GM20431 (cell line): ENCODE data around the gene UBE2O.

ENCODE experiments used
- in situ Hi-C: fragments of 300-500 bp; cut with MseI, MboI; formaldehyde crosslinking; loops from one replicate; pipeline ENCODE4 v1.15.0; 2020; ENCODE audit warnings: low sequenced_read_pairs; ENCODE audit not compliant: unreplicated experiment

Gene UBE2O

DNA sequence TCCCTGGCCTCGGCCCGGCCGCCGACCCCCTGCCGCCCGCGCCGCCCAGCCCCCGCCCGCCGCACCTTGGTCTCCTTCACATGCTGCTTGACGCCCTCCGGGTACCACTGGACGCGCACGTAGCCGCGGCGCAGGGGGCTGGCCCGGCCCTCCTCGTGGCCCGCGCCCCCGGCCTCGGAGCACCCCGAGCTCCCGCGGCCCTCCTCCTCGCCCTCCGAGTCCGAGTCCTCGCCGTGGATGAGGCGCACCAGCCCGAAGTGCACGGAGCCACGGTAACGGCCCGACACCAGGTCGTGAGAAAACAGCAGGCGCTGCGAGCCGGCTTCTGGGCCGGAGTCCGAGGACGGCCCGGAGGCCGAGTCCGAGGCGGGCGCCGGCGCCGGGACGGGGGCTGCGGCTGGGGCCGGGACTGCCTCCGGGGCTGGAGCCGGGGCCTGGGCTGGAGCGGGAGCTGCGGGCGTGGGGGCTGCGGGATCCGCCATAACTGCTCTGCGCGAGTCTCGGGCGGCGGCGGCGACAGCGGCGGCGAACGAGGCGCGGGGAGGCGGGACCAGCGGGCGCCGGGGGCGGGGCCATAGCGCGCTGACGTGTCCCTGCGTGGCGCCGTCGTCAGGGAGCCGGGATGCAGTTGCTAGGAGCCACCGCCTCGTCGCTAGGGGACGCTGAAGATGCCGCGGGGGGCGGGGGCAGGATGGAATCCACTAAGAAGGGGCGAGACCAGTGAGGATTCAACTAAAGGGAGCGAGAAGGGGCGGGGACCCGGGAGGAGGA lies at the start of gene UBE2O:
TSS of gene UBE2O (minus strand) at position 493 of the 771 bp plus-strand sequence. CDS start at position 482, 11 bp downstream.
- in situ Hi-C loops, result no loop called here

DNA sequence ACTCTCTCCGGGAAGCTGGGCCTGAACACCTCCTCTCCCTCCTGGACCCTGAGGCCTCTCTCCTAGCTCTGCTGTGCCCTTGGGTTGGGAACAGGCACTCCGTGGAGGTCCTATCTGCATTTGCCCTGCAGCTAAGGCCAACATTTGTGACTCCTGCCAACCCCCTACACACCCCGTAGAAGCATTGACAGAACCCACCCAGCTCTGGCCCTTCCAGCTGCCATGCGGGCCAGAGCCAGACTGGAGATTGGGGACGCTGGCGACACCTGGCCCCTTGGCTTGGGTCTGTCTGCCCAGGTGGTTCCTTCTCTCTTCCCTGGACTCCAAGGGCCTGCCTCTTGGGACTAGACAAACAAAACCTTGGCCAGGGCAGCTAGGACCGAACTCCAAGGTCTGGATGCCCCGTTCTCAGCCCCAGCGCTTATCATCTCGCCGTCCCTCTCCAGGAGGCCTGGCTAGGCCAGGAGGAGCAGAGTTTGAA lies 48.9 kb upstream of the UBE2O start:
- in situ Hi-C loops, result no loop called here

DNA sequence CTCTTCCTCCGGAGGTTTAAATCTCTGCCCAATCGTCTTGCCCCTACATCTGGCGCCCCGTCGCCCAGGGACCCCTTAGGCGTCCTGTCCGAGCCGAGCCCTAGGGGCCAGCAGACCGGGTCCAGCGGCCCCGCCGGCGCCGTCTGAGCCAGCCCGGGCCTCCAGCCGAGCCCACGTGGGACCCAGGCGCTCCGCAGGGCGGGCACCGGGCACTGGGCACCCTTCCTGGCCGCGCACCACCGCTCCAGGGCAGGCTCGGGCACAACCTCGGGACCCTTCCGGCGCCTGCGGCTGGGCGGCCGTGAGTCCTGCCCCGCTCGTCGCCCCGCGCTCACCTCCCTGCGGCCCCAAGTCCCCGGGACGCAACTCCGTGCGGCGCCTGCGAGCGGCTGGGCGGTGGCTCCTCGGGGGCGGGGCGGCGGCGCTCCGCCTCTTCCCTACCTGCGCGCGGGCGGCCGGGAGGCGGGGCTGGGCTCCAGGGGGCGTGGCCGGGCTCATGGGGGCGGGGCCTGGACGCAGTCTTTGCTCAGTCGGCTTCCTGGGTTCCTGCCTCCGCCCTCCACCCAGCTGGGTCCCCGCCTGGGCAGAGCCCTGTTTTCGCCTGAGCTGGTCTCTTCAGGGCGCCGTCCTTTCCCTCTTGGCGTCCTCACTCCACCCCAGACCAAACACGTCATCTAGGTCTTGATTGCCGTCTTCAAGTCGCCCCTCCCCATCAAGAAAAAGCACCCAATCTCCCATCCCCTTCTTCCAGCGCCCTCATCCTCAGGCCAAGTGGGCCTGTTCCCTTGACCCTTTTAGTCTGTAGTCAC lies 48.3 kb upstream of the UBE2O start, which contains the start of gene RHBDF2:
TSS of gene RHBDF2 (minus strand) at position 406 of the 809 bp plus-strand sequence. CDS start 19,899 bp downstream, outside the sequence.
- in situ Hi-C loops, result no loop called here

DNA sequence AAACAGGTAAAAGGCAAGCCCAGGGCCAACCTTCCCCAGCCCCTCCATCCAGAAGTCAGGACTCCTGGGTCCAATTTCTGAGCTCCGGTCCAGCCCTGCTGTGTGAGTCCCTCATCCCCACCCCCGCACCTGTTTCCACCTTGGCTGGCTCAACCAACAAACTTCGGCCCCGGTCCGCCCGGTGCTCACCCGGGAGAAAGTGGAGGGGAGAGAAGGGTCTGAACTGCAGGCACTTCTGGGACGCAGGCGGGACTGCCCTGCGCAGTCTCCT lies 47.7 kb upstream of the UBE2O start:
- in situ Hi-C loops, result no loop called here

DNA sequence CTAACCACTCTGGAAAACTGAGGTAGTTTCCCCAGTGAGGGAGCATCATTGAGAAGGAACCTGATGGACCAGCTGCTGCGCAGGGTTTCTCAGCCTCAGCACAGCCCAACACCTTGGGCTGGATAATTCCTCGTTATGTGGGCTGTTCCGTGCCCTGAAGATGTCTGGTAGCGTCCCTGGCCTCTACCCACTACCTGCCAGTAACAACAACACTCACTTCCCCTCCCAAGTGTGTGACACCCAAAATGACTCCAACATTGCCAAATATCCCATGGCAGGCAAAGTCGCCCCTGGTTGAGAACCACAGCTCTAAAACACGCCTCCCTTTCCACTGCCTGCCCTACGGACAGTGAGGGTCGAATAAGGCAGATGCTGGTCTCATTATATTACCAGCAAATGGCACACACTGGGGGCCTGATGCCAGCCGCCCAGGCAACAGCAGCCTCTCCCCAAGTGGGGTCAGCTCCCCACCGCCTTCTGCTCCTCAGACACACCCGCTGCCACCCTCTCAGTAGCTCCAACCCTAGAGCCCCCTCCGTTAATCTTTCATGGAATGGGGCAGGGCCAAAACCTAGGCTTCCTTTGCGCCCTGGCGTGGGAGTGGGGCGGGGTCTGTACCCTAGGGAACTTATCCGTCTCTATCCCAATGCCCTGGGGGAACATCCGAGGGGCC lies 47.3 kb upstream of the UBE2O start:
- in situ Hi-C loops, result no loop called here

DNA sequence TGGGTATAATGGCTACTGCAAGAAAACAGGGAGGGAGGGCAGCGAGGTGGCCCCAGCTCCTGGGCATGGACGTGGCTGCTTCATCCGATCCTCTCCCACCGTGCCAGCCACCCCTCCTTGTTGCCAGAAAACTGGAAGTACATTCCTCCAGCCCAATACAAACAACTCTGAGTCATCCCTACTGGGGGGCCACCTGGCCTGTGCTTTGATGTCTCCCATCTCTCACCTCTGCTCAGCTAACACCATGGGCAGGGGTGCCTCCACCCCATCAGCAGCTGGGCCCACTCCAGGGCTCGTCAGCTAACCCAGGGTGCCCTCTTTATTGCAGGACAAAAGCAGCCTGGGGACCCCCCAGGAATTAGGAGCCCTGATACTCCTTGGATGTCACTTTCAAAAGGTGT lies 46.3 kb upstream of the UBE2O start:
- in situ Hi-C loops, result no loop called here

DNA sequence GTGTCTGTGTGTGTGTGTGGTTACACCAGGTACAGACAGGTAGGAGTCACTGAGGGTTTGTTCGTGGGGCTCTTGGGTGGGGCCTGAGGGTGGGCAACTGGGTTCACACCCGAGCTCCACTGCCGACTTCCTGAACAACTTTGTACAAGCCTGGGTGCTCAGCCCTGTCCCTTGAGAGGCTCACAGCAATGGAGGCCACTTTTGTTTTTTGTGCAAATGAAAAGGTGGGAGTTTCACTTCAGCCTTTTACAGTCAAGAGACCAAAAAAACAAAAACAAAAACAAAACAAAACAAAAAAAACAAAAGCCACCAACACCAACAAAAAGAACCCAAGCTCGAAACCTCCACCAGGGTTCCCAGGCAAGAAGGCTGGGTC lies 45.9 kb upstream of the UBE2O start:
- in situ Hi-C loops, result no loop called here

DNA sequence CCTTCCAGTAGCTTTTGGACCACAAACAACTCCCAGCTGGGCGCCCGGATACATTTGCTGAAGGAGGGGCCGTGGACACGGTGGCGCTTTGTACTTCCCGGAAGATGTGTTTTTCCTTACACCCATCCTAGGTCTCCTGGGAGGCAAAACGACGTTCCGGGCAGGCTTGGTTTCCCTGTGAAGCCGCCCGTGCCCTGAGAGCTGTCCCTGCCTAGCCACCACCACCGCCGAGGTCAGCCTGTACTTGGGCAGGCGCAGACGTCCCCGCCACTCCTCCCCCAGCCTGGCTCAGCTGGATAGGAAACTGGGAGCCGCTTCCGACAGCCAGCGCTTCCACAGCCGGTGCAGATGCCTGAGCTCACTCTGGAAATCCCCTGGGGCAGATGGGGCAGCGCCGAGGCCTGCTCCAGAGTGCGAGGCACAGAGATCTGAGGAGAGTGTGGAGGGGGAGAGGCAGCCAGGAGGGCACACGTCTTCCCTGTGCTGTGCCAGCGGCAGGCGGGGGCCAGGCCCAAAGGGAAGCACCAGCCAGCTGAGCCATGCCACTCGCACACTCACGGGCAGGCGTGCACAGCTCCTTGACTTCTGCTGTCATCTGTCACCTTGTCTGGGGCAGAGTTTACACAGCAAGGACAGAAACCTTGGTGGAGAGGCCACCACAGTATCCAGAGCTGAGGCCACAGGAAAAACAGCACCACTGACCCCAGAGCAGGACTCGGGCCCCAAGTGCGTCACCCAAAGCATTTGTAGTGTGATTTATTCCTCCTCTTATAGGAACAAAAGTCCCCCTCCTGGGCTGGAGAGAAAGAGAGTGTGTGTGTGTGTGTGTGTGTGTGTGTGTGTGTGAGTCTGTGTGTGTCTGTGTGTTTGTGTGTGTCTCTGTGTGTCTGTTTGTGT lies 45.3 kb upstream of the UBE2O start:
- in situ Hi-C loops, result no loop called here

DNA sequence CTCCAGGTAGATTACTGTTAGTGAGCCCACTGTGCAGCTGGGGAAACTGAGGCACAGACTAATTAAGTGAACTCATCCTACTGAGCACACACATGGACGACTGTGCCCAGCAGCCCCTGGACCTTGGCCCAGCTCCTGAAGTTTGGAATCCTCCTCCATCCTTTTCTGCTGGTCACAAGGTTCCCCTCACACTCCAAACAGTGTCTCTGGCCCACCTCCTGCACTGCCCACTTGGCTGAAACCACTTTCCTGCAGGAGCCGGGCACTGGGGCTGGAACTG lies 44.7 kb upstream of the UBE2O start:
- in situ Hi-C loops, result no loop called here

DNA sequence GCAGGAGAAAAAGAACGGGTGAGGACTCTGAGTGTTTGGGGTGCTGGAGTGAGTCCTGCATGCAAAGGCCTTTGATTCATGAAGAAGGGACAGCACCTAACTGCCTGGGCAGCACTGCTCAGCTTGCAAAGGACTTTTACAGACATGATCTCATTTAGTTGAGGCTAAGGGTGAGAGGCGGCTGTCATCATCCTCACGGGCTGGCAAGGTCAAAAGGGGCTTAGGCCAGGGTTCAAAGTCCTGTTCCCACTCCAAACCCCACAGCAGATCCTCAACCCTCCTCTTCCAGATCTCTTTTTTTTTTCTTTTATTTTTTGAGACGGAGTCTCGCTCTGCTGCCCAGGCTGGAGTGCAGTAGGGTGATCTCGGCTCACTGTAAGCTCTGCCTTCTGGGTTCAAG lies 43.5 kb upstream of the UBE2O start:
- in situ Hi-C loops, result no loop called here

DNA sequence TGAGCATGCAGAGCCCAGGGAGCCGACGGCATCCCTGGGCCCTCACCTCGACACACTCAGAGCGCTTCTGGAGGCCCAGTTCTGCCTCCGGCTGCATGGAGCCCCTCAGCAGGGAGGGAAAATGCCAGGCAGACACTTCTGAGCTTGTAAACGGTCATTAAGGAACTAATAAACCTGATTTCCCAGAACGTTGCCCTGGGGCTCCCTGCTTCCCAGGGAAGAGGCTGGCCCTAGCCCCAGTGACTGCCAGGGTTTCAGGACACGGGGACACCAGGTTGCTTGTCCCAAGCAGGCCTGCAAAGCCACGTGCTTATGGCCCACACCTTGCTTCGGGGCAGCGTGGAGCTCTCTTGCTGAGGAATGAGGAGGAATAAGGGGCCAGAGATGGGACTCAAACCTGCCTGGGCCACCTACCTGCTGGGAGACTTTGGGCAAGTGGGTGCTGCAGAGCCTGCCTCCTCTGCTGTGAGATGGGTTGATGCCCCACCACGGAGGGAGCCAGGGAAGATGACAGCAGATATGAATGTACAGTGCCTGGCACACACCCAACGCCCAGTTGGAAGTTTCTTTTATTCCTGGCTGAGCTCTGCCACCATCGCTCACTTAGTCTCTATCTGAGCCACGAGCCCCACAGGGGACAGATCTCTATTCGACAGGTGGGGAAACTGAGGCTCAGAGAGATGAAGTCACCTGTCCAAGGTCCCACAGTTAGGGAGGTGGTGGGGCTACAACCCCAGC lies 42.9 kb upstream of the UBE2O start:
- in situ Hi-C loops, result no loop called here

DNA sequence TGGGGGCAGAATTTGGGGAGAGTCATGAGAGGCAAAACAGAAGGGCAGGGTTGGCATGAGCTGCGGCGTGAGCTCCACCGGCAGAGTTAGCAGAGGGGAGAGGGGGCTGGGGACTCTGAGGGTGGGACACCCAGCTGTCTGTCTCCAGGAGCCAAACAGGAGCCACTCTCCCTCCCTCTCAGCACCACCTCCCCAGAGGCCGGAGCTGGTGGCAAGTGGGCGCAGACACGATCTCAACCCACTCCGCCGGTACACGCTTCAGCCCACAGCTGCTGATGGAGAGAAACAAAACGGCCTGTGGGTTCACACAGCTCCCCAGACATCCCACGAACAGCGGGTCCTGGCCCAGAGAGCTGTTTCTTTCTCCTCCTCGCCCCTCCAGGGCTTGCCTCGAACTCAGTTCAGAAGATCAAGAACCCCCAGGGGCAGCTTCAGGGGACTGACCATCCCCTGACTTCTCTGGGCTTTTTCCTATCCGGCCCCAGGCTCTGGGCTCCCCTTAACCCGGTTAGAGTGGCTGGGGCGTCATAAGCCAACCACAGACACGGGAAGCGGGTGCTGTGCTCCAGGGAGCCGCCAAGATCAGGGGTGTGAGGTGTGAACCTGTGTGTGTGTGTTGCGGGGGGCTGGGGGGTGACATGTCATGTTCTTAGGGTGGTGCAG lies 40.7 kb upstream of the UBE2O start:
- in situ Hi-C loops, result no loop called here

DNA sequence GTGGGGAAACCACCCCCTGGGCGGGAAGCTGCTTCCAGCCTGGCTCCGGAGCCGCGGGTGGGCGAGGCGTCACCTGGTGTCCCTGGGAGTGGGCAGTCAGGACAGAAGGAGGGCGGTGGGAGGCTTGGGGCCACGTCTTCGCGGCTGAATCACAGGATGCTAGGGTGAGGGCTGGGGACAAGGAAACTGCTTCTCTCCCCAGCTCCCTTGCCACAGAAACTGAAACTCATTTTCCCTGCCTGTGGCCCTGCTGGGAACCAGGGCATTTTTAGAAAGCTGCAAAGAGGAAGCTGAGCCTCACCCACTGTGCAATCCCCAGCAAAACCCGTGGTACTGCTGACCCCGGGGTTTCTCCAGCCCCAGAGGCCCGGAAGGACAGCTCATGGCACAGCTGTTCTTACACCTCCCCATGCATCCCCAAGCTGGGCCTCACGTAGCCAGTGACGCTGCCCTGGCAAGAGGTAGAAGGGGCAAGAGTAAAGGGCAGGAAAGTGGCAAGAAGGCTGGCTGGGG lies 40.1 kb upstream of the UBE2O start:
- in situ Hi-C loops, result no loop called here

DNA sequence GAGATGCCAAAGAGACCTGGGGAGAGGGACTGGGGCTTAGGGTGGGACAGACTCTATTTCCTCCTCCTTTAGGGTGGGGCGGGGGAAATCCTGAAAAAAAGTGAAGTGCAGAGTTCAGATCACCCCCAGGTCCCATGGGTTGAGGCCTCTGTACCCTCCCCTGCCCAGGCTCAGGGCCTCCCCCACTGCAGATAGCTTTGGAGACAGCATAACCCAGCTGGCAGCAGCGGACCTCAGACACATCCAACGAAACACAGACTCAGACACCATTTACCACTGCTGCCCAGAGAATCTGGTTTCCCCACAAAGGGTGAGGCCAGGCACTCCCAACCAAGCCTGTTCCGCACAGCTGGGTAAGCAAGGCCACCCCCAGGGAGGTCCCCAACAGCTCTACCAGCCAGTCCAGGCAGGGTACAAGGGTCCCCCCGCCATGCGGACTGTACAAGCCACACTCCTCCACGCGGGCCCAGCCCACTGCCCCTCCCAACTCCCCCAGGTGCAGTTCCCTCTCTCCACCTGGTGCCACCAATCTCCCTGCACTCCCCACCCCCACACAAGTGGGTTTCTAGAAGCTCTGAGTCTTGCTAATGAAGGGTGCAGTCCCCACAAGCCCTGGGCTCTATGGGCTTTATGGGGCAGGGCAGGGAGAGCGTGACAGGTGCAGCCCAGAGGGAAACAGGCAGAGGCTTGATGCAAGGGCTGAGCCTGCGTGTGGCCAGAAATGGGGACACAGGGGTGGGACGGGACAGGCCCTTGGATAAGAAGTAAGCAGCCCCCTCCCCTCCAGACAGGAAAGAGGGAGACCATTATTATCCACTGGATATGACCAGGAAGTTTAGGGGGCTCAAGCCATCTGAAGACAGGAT lies 39.4 kb upstream of the UBE2O start:
- in situ Hi-C loops, result no loop called here

DNA sequence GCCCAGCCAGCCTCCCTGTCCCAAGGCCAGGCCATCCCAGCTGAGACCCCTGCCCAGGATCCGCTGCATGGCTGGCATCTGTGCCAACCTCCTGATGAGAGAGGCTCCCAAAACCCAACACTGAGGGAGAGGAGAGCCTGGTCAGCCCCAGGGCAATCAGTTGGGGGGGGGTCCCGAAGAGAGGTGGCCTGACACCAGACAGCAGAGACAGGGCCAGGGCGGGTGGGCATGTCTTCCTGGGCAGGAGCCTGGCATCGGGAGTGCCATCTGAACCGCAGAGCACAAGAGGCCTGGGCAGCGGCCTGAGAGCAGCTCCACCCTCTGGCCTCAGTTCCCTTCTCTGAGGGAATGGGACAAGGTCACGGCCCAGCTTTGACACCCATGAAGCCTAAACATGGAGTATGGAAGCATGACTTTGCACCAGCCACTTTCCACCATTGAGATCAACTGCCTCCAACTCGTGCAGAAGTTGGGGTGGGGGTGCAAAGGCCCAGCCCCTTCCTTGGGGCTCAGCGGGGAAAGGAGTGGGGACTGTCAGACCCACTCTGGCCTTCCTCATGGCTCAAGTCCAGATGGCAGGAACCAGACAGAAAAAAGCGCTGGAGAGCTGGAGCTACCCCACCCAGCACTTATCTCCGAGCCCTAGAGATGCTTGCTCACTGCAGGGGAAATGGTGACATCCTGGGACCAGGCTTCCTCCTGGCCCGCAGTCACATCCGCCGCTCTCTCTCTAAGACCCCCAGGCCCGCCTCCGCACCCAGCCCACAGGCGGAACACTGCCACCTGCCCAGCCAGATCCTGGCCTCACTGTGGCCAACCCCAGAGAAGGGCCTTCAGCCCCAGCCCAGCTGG lies 38.5 kb upstream of the UBE2O start:
- in situ Hi-C loops, result no loop called here

DNA sequence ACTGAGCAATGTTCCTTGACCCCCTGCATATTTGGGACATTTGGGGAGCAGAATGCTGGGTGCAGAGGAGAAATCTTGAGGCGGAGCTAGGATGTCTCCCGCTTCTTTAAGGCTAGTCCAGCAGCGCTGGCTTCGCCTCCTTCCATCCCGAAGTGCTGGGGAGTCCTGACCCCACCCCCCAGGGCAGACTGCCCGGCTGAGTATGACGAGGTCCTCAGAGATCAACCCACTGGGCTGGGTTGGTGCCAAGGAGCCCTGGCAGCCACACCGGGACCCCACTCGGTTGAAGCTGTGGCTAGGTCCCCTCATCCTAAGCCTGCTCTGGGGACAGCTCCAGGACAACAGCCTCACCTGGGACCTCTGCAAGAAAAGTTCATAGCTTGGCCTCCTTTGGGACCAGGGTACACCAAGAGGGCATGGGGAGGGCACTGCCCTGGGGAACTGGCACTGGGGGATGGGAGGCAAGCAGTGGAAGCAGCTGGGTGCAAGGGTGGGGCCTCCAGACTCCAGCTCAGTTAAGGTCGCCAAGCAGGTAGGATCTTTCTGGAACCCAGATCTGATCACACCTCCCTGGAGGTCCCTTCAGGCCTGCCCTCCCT lies 37.3 kb upstream of the UBE2O start:
- in situ Hi-C loops, result no loop called here
